ENCODE measurements around the gene HPS4. TPM values are rescaled to one million over a fixed set of nuclear protein-coding genes. Genes with fewer than 3 reads are reported as not detected.

HPS4 gene
- polyA plus RNA-seq, 2 of the 4 experiments (the other 2 are of a cell fraction), result 12.7 to 30.2 TPM

GRCh38 chr22:26479043-26479791 lies 4.4 kb downstream of the HPS4 start:
- Histone ChIP-seq H3K4me3 (no peak overlapping the region), H3K9me3 (no peaks in the 10 kb centered on the region), H3K4me2 (no peak overlapping the region), H3K4me1 (peaks cover 8% of the 10 kb centered on the region; the same call in 1 of the 3 replicates), H3K27ac (no peak overlapping the region)
- WGBS (ENCODE audit: missing lambda C conversion rate), result 90% methylated on average over 12 of the region's 12 CpGs
- FAIRE-seq (no peak), ATAC-seq (no peak), DNase-seq (ENCODE audit: low read depth in 1 of 2, low spot score in 1 of 2) (no peak)
- no peak for TF ChIP-seq KDM1A (IDR thresholded peaks at IDR 0.05; ENCODE audit: low read depth)
- no peak for TF ChIP-seq ESRRA (IDR thresholded peaks at IDR 0.05; ENCODE audit: borderline replicate concordance, low read length)
- no peak for TF ChIP-seq HES2 (IDR thresholded peaks at IDR 0.05)
- TF ChIP-seq POLR2AphosphoS2 (conservative IDR thresholded peaks at IDR 0.05; ENCODE audit: low read length), result no peak
- no peak for TF ChIP-seq ZNF302 (CRISPR knock-in tag; IDR thresholded peaks at IDR 0.05)
- no peak for TF ChIP-seq GATA3 (IDR thresholded peaks at IDR 0.05; ENCODE audit: borderline replicate concordance)
- TF ChIP-seq E2F6 (IDR thresholded peaks at IDR 0.05; ENCODE audit: borderline replicate concordance, low read depth), result no peak
- no peak for TF ChIP-seq ZFP36 (IDR thresholded peaks at IDR 0.05; ENCODE audit: borderline replicate concordance, partially characterized antibody)
- TF ChIP-seq CHD4 (IDR thresholded peaks at IDR 0.05; ENCODE audit: borderline replicate concordance), result no peak
- TF ChIP-seq POLR2A (IDR thresholded peaks at IDR 0.05; ENCODE audit: low read length), result no peak
- CTCF ChIA-PET, result interaction anchor here (1.3 to 1.9 kb wide), 2 partner anchors 11 to 18 kb away, joined by 3 to 10 read pairs; no protein-coding TSS in a partner anchor
- POLR2A ChIA-PET, result no interaction called here

GRCh38 chr22:26477341-26477731 lies 6.2 kb downstream of the HPS4 start:
- no peak overlapping the region for H3K4me3 ChIP-seq
- H3K4me1 ChIP-seq, result peaks cover 3% of the 10 kb centered on the region; the same call in 1 of the 3 replicates
- no peak overlapping the region for H3K27ac ChIP-seq
- POLR2A ChIA-PET, result interaction anchor here (0.6 kb wide), 1 partner anchor 28 kb away, joined by 3 read pairs; no protein-coding TSS in a partner anchor
- WGBS (ENCODE audit: missing lambda C conversion rate), result 53% methylated on average over 4 of the region's 4 CpGs
- H3K9me3 ChIP-seq, result no peaks in the 10 kb centered on the region
- ATAC-seq (no peak), DNase-seq (ENCODE audit: low read depth in 1 of 2, low spot score in 1 of 2) (no peak), FAIRE-seq (no peak)
- CTCF ChIA-PET, result interaction anchor here (0.9 to 1.1 kb wide), 2 partner anchors 16 to 26 kb away, joined by 3 read pairs; no protein-coding TSS in a partner anchor
- H3K4me2 ChIP-seq, result no peak overlapping the region
- TF ChIP-seq MAFK (IDR thresholded peaks at IDR 0.05; ENCODE audit: partially characterized antibody) (no peak), HEYL (CRISPR knock-in tag; IDR thresholded peaks at IDR 0.05) (no peak)

GRCh38 chr22:26476705-26477340 lies 6.8 kb downstream of the HPS4 start:
- Histone ChIP-seq H3K27ac (no peak overlapping the region), H3K4me2 (no peak overlapping the region), H3K4me3 (no peak overlapping the region), H3K4me1 (peaks cover 5% of the 10 kb centered on the region), H3K9me3 (no peaks in the 10 kb centered on the region)
- 90% methylated on average over 4 of the region's 4 CpGs for WGBS (ENCODE audit: missing lambda C conversion rate)
- no peak for DNase-seq (ENCODE audit: low read depth in 1 of 2, low spot score in 1 of 2)
- ChIA-PET POLR2A (interaction anchor here (0.6 kb wide), 1 partner anchor 28 kb away, joined by 3 read pairs; no protein-coding TSS in a partner anchor), CTCF (interaction anchor here (0.9 to 1.1 kb wide), 2 partner anchors 15 to 26 kb away, joined by 3 read pairs; no protein-coding TSS in a partner anchor)
- no peak for ATAC-seq
- FAIRE-seq, result no peak
- TF ChIP-seq MAZ (IDR thresholded peaks at IDR 0.05; ENCODE audit: borderline replicate concordance, low read depth, low read length) (no peak), HDAC2 (IDR thresholded peaks at IDR 0.05) (no peak), EHMT2 (IDR thresholded peaks at IDR 0.05; ENCODE audit: low read depth) (no peak), NPAS2 (CRISPR knock-in tag; IDR thresholded peaks at IDR 0.05; ENCODE audit: borderline replicate concordance) (no peak), HEYL (CRISPR knock-in tag; IDR thresholded peaks at IDR 0.05) (no peak), KDM5A (IDR thresholded peaks at IDR 0.05) (no peak), ZFP36 (IDR thresholded peaks at IDR 0.05; ENCODE audit: borderline replicate concordance, partially characterized antibody) (no peak), RAD21 (conservative IDR thresholded peaks at IDR 0.05 in 1 of 2, IDR thresholded peaks at IDR 0.05 in 1 of 2) (no peak), RARB (CRISPR knock-in tag; IDR thresholded peaks at IDR 0.05) (no peak), KDM1A (IDR thresholded peaks at IDR 0.05; ENCODE audit: low read depth) (no peak), SMC3 (IDR thresholded peaks at IDR 0.05) (no peak), MYC (IDR thresholded peaks at IDR 0.05; ENCODE audit: borderline replicate concordance, low read length) (no peak), NR3C1 (IDR thresholded peaks at IDR 0.05) (no peak), MAX (IDR thresholded peaks at IDR 0.05) (no peak), POLR2AphosphoS2 (conservative IDR thresholded peaks at IDR 0.05; ENCODE audit: low read length) (no peak), ELK1 (IDR thresholded peaks at IDR 0.05; ENCODE audit: low read depth, low read length) (no peak), E2F6 (IDR thresholded peaks at IDR 0.05; ENCODE audit: borderline replicate concordance, low read depth) (no peak), JUN (IDR thresholded peaks at IDR 0.05) (no peak), CHD2 (IDR thresholded peaks at IDR 0.05; ENCODE audit: low read length, partially characterized antibody) (no peak)

All from A549 (cell line).